ENCODE measurements around the gene APEX1. TPM values are rescaled to one million over a fixed set of nuclear protein-coding genes. Genes with fewer than 3 reads are reported as not detected.

The APEX1 gene
- total RNA-seq (100 to 1,000 TPM; 125 to 127 TPM), total RNA-seq (21.4 to 236 (median 93.0) reads per million in 172 experiments)
- polyA plus RNA-seq (2013, experiment 1 of 2), result 140 TPM
- polyA plus RNA-seq (2013, experiment 2 of 2), result 141 TPM

- intact Hi-C loops (cut with DNase I, micrococcal nuclease), result loop anchor here (1.0 to 5.0 kb wide), 12 partner anchors 14 to 998 kb away; partner anchors contain the start of genes CCNB1IP1 (in 2 of the 2), PNP (in 2 of the 2), TEP1 (in 2 of the 2) and RNASE4 (in 1 of the 2)
- Histone ChIP-seq H3K4me3 (ENCODE audit: low read length) (peak within 1 kb of the TSS; percentile 66), H3K36me3 (ENCODE audit: insufficient read depth, low read length) (peaks cover 62% of the 10 kb centered on the region), H3K27ac (ENCODE audit: low read depth in 1 of 2, low read length in 2 of 2) (peak within 1 kb of the TSS; percentile 92 to 97), H3K27me3 (ENCODE audit: control insufficient read depth in 1 of 2, insufficient read depth in 2 of 2, low read length in 2 of 2) (no peaks in the 10 kb centered on the region), H3K9me3 (ENCODE audit: control insufficient read depth in 1 of 2, insufficient read depth in 1 of 2, low read length in 2 of 2) (no peaks in the 10 kb centered on the region), H3K4me1 (ENCODE audit: insufficient read depth, low read length) (peaks cover 37% of the 10 kb centered on the region)
- H3K9me3 Mint-ChIP-seq, result no peaks in the 10 kb centered on the region
- TF ChIP-seq CTCF (IDR thresholded peaks at IDR 0.05), result no peak
- H3K4me1 Mint-ChIP-seq (ENCODE audit: low read depth), result peaks cover 6% of the 10 kb centered on the region
- CTCF ChIA-PET, result interaction anchor here (0.9 to 1.8 kb wide), 5 partner anchors 15 to 158 kb away, joined by 3 to 7 read pairs (median 4); partner anchors contain the start of genes PARP2, PNP and TEP1
- POLR2A ChIA-PET, result interaction anchor here (0.7 to 3.8 kb wide), 26 partner anchors 9 to 228 kb away, joined by 3 to 33 read pairs (median 6); partner anchors contain the start of genes CCNB1IP1, PARP2, PNP and RNASE4
- H3K27me3 Mint-ChIP-seq, result no peaks in the 10 kb centered on the region
- DNase-seq, result peak; percentile 94 to 100 (median 97)
- ATAC-seq (ENCODE audit: poor library complexity), result peak; percentile 77
- H3K4me3 Mint-ChIP-seq, result no peak within 1 kb of the TSS
- no peak within 1 kb of the TSS for H3K27ac Mint-ChIP-seq
- peaks cover 39% of the 10 kb centered on the region for H3K36me3 Mint-ChIP-seq (ENCODE audit: low read depth)
These were observed at the start of gene APEX1, which contains the start of gene OSGEP for GRCh38 chr14:20454516-20455354. Gene APEX1 (plus strand): TSS chr14:20455226. CDS start chr14:20455646, 420 bp downstream. Gene OSGEP (minus strand): TSS chr14:20454812. CDS start chr14:20454683, 129 bp downstream.

GRCh38 chr14:20409226-20409625 lies 45.8 kb upstream of the APEX1 start:
- peak overlapping the region; percentile 0 for H3K4me3 Mint-ChIP-seq
- Histone ChIP-seq H3K27me3 (ENCODE audit: control insufficient read depth in 1 of 2, insufficient read depth in 2 of 2, low read length in 2 of 2) (no peaks in the 10 kb centered on the region), H3K36me3 (ENCODE audit: insufficient read depth, low read length) (peaks cover 41% of the 10 kb centered on the region), H3K4me1 (ENCODE audit: insufficient read depth, low read length) (peaks cover 10% of the 10 kb centered on the region), H3K9me3 (ENCODE audit: control insufficient read depth in 1 of 2, insufficient read depth in 1 of 2, low read length in 2 of 2) (no peaks in the 10 kb centered on the region), H3K4me3 (ENCODE audit: low read length) (no peak overlapping the region), H3K27ac (ENCODE audit: low read depth in 1 of 2, low read length in 2 of 2) (no peak overlapping the region)
- ATAC-seq (ENCODE audit: poor library complexity) (no peak), DNase-seq (no peak)
- H3K9me3 Mint-ChIP-seq, result no peaks in the 10 kb centered on the region
- intact Hi-C loops (cut with DNase I, micrococcal nuclease), result no loop called here
- ChIA-PET POLR2A (no interaction called here), CTCF (no interaction called here)
- no peaks in the 10 kb centered on the region for H3K27me3 Mint-ChIP-seq
- peak overlapping the region; percentile 0 for H3K27ac Mint-ChIP-seq
- peaks cover 53% of the 10 kb centered on the region for H3K36me3 Mint-ChIP-seq (ENCODE audit: low read depth)
- no peak for TF ChIP-seq CTCF (IDR thresholded peaks at IDR 0.05)
- peaks cover 52% of the 10 kb centered on the region for H3K4me1 Mint-ChIP-seq (ENCODE audit: low read depth)

- ChIA-PET CTCF (interaction anchor here (1.0 to 2.2 kb wide), 3 partner anchors 11 to 198 kb away, joined by 3 to 8 read pairs (median 3); no protein-coding TSS in a partner anchor), POLR2A (interaction anchor here (0.8 to 3.9 kb wide), 5 partner anchors 49 to 271 kb away, joined by 3 to 28 read pairs (median 6); partner anchors contain the start of genes PARP2 and PIP4P1)
- DNase-seq (peak in 3 of 14 experiments; percentile 54 to 62 (median 56)), ATAC-seq (ENCODE audit: poor library complexity) (peak; percentile 60)
- no peaks in the 10 kb centered on the region for H3K9me3 Mint-ChIP-seq
- intact Hi-C loops (cut with DNase I, micrococcal nuclease), result loop anchor here (2.0 to 5.0 kb wide), 7 partner anchors 42 to 275 kb away; partner anchors contain the start of genes APEX1 (in 2 of the 2), ANG (in 1 of the 2), OSGEP (in 1 of the 2) and PARP2 (in 1 of the 2)
- H3K27me3 Mint-ChIP-seq, result no peaks in the 10 kb centered on the region
- Histone ChIP-seq H3K27me3 (ENCODE audit: control insufficient read depth in 1 of 2, insufficient read depth in 2 of 2, low read length in 2 of 2) (no peaks in the 10 kb centered on the region), H3K27ac (ENCODE audit: low read depth in 1 of 2, low read length in 2 of 2) (peak overlapping the region; percentile 80 to 90), H3K4me1 (ENCODE audit: insufficient read depth, low read length) (peaks cover 19% of the 10 kb centered on the region), H3K4me3 (ENCODE audit: low read length) (peak overlapping the region; percentile 96), H3K36me3 (ENCODE audit: insufficient read depth, low read length) (peaks cover 11% of the 10 kb centered on the region), H3K9me3 (ENCODE audit: control insufficient read depth in 1 of 2, insufficient read depth in 1 of 2, low read length in 2 of 2) (no peaks in the 10 kb centered on the region)
- peaks cover 23% of the 10 kb centered on the region for H3K36me3 Mint-ChIP-seq (ENCODE audit: low read depth)
- H3K27ac Mint-ChIP-seq, result peak overlapping the region; percentile 80
- no peak for TF ChIP-seq CTCF (IDR thresholded peaks at IDR 0.05)
- peaks cover 49% of the 10 kb centered on the region for H3K4me1 Mint-ChIP-seq (ENCODE audit: low read depth)
- peak overlapping the region; percentile 98 for H3K4me3 Mint-ChIP-seq
These were observed 42.6 kb upstream of the APEX1 start for GRCh38 chr14:20412411-20412810.

Measured in CD4-positive, alpha-beta T cell (primary cell).